ENCODE data around the gene ADGRD2.

GRCh38 chr9:124409410-124409809 is 40.8 kb upstream of the ADGRD2 start:
- TF ChIP-seq, protein P1, sequence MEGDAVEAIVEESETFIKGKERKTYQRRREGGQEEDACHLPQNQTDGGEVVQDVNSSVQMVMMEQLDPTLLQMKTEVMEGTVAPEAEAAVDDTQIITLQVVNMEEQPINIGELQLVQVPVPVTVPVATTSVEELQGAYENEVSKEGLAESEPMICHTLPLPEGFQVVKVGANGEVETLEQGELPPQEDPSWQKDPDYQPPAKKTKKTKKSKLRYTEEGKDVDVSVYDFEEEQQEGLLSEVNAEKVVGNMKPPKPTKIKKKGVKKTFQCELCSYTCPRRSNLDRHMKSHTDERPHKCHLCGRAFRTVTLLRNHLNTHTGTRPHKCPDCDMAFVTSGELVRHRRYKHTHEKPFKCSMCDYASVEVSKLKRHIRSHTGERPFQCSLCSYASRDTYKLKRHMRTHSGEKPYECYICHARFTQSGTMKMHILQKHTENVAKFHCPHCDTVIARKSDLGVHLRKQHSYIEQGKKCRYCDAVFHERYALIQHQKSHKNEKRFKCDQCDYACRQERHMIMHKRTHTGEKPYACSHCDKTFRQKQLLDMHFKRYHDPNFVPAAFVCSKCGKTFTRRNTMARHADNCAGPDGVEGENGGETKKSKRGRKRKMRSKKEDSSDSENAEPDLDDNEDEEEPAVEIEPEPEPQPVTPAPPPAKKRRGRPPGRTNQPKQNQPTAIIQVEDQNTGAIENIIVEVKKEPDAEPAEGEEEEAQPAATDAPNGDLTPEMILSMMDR (IDR thresholded peaks at IDR 0.05) = no peak
- no peak for TF ChIP-seq POLR2A (IDR thresholded peaks at IDR 0.05)
